IPS-11a (cell line): ENCODE results near the gene TASL.
"Not testable (repeated sequence)": the region's sequence is repeated elsewhere in the genome, so short reads cannot be mapped to it uniquely, and the experiment has no call there.

Experiments
- H3K4me3 ChIP-seq: one replicate; pipeline ENCODE4 v1.5.1; 2013; ENCODE audit warnings: low read depth, low read length, control low read depth

TASL gene

GRCh38 chrX:30580641-30581040 is 3.1 kb upstream of the TASL start:
- no peak overlapping the region for H3K4me3 ChIP-seq

- no peak overlapping the region for H3K4me3 ChIP-seq
Measured at GRCh38 chrX:30576881-30577280, 685 bp downstream of the TASL start.

- no peak overlapping the region for H3K4me3 ChIP-seq
Measured at GRCh38 chrX:30573125-30573524, 4.4 kb downstream of the TASL start.

GRCh38 chrX:30572678-30573077 is 4.9 kb downstream of the TASL start:
- no peak overlapping the region for H3K4me3 ChIP-seq

GRCh38 chrX:30572004-30572403 is 5.6 kb downstream of the TASL start:
- H3K4me3 ChIP-seq, result no peak overlapping the region

- no peak overlapping the region for H3K4me3 ChIP-seq
Measured at GRCh38 chrX:30570505-30570904, 7.1 kb downstream of the TASL start.

- no peak overlapping the region for H3K4me3 ChIP-seq
Measured at GRCh38 chrX:30568136-30568535, 9.4 kb downstream of the TASL start.

GRCh38 chrX:30563070-30563469 is 14.5 kb downstream of the TASL start:
- H3K4me3 ChIP-seq, result not testable (repeated sequence)

- no peak overlapping the region for H3K4me3 ChIP-seq
Measured at GRCh38 chrX:30561191-30561590, 16.4 kb downstream of the TASL start.

- no peak overlapping the region for H3K4me3 ChIP-seq
Measured at GRCh38 chrX:30538271-30538670, 39.3 kb downstream of the TASL start.

GRCh38 chrX:30533835-30534234 is 43.7 kb downstream of the TASL start:
- H3K4me3 ChIP-seq, result no peak overlapping the region

GRCh38 chrX:30533266-30533665 is 44.3 kb downstream of the TASL start:
- no peak overlapping the region for H3K4me3 ChIP-seq

- no peak overlapping the region for H3K4me3 ChIP-seq
Measured at GRCh38 chrX:30530606-30531005, 47.0 kb downstream of the TASL start.

- no peak overlapping the region for H3K4me3 ChIP-seq
Measured at GRCh38 chrX:30525732-30526131, 51.8 kb downstream of the TASL start.

- no peak overlapping the region for H3K4me3 ChIP-seq
Measured at GRCh38 chrX:30521440-30522182, 56.0 kb downstream of the TASL start.

- H3K4me3 ChIP-seq, result no peak overlapping the region
Measured at GRCh38 chrX:30513284-30513683, 64.3 kb downstream of the TASL start.
